ENCODE measurements around the gene PEPD. TPM values are rescaled to one million over a fixed set of nuclear protein-coding genes. Genes with fewer than 3 reads are reported as not detected.

The PEPD gene
- total and polyA plus RNA-seq, 2 of the 4 experiments (the other 2 are of a cell fraction), result 36.7 to 88.4 TPM

DNA sequence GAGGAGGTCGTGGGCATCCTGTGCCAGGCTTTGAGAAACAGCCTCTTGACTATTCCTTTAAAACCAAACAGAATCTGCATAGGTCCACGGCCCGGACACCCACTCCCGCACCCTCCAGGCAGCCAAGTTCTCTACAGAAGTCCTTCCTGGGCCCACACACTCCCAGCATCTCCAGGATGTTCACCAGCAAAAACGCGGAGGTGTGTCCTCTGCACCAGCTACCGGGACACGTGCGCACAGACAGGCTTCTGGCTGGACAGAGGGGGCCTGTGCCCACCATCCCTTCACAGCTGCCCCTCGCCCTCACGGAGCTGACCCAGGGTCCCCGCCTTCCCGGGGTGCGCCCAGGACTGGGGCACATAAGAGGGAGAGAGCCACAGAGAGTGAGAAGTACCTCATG lies 103.8 kb downstream of the PEPD start:
- H3K9ac ChIP-seq (ENCODE audit: low read depth, low read length), result no peak overlapping the region
- no peak overlapping the region for H3K18ac ChIP-seq (ENCODE audit: low read depth, low read length)
- H2BK15ac ChIP-seq (ENCODE audit: low read depth, low read length), result no peak overlapping the region
- H4K5ac ChIP-seq (ENCODE audit: low read depth, low read length), result no peak overlapping the region
- no peak overlapping the region for H4K91ac ChIP-seq (ENCODE audit: insufficient read depth, low read depth, low read length)
- no peak overlapping the region for H3K56ac ChIP-seq (ENCODE audit: extremely low read depth, insufficient read depth, low read length)
- H3K14ac ChIP-seq (replicated peaks; ENCODE audit: low read depth, low read length), result no peak overlapping the region
- ChIA-PET POLR2A (ENCODE audit: unreplicated experiment) (no interaction called here), CTCF (no interaction called here)
- peaks cover 3% of the 10 kb centered on the region; the same call in 1 of the 2 replicates for H3K9me1 ChIP-seq (ENCODE audit: insufficient read depth, low read length)
- H2BK5ac ChIP-seq (ENCODE audit: low read depth, low read length, poor library complexity, severe bottlenecking), result no peak overlapping the region
- BruUV-seq (replicated peaks), result no TSS peak
- no peak overlapping the region for H3K23ac ChIP-seq (ENCODE audit: low read depth, low read length)
- H3K4me1 ChIP-seq (ENCODE audit: control insufficient read depth, insufficient read depth, low read length), result no peaks in the 10 kb centered on the region; the same call in 1 of the 2 replicates
- no peak overlapping the region for H2AK5ac ChIP-seq (ENCODE audit: low read depth, low read length)
- H4K8ac ChIP-seq (ENCODE audit: low read depth in 2 of 2, low read length in 2 of 2), result no peak overlapping the region
- H3K27me3 ChIP-seq (ENCODE audit: control insufficient read depth, insufficient read depth, low read length), result no peaks in the 10 kb centered on the region
- dilution Hi-C loops (cut with HindIII; ENCODE audit: low sequenced_read_pairs, unreplicated experiment) (no loop called here), in situ Hi-C loops (cut with MboI; ENCODE audit: low sequenced_read_pairs) (no loop called here), intact Hi-C loops (cut with micrococcal nuclease) (no loop called here)
- H3K4ac ChIP-seq (ENCODE audit: low read depth, low read length), result no peak overlapping the region
- H3K9me3 ChIP-seq (ENCODE audit: control insufficient read depth, insufficient read depth, low read length), result no peaks in the 10 kb centered on the region
- no peaks in the 10 kb centered on the region for H3K36me3 ChIP-seq (ENCODE audit: control insufficient read depth, insufficient read depth, low read length)
- no peak overlapping the region for H2BK20ac ChIP-seq (ENCODE audit: low read depth, low read length)
- no peak overlapping the region for H3K27ac ChIP-seq (ENCODE audit: insufficient read depth, low read length)
- H4K20me1 ChIP-seq (ENCODE audit: insufficient read depth, low read length), result no peaks in the 10 kb centered on the region
- H3K79me1 ChIP-seq (ENCODE audit: low read depth in 1 of 2, low read length in 2 of 2), result no peaks in the 10 kb centered on the region
- DNase-seq (no peak), ATAC-seq (ENCODE audit: low read depth) (no peak)
- no peak overlapping the region for H3K4me2 ChIP-seq (ENCODE audit: low read depth, low read length)
- no peak for TF ChIP-seq RFX5 (IDR thresholded peaks at IDR 0.05; ENCODE audit: low read depth, low read length)
- TF ChIP-seq MAZ (IDR thresholded peaks at IDR 0.05; ENCODE audit: borderline replicate concordance, low read depth, low read length), result no peak
- TF ChIP-seq NFE2L2 (IDR thresholded peaks at IDR 0.05; ENCODE audit: low read depth, low read length), result no peak
- no peak overlapping the region for H3K4me3 ChIP-seq (ENCODE audit: insufficient read depth, low read depth, low read length)
- H2AFZ ChIP-seq (replicated peaks; ENCODE audit: low read length, poor library complexity), result no peak overlapping the region
- 94% methylated on average over 3 of the region's 14 CpGs; no CpG with 5 or more reads in 1 of the 2 experiments for WGBS, 2 experiments (ENCODE audit: extremely low coverage in 2 of 2, insufficient read length in 1 of 2)
- no peak overlapping the region for H2BK120ac ChIP-seq (ENCODE audit: low read depth, low read length)
- no peak overlapping the region for H2AK9ac ChIP-seq (replicated peaks; ENCODE audit: low read depth, low read length, poor library complexity)
